Ovary (tissue), 3 donors: ENCODE results near the gene BICDL1.

Experiments
- EP300 ChIP-seq: sonication (generic); formaldehyde crosslinking; IDR thresholded peaks from one replicate; pipeline ENCODE4 v1.6.1; 2017; ENCODE audit warnings: antibody characterized with exemption
- POLR2A ChIP-seq: fragments of 450-650 bp; IDR thresholded peaks from one replicate; pipeline ENCODE4 v1.6.1; 2017; ENCODE audit warnings: antibody characterized with exemption, mild to moderate bottlenecking, moderate library complexity
- TF ChIP-seq, protein P1 (sequence below), 3 donors: fragments of 450-650 bp in 2 of 3; fragments of 200-600 bp in 1 of 3; IDR thresholded peaks; one replicate each; pipeline versions ENCODE4 v1.5.1 to v1.8.0; 2016 to 2022; ENCODE audit warnings: antibody characterized with exemption in 3 of 3, mild to moderate bottlenecking in 1 of 3
- donor health status: DM: no; HTN: no; CAD: no.

DNA sequence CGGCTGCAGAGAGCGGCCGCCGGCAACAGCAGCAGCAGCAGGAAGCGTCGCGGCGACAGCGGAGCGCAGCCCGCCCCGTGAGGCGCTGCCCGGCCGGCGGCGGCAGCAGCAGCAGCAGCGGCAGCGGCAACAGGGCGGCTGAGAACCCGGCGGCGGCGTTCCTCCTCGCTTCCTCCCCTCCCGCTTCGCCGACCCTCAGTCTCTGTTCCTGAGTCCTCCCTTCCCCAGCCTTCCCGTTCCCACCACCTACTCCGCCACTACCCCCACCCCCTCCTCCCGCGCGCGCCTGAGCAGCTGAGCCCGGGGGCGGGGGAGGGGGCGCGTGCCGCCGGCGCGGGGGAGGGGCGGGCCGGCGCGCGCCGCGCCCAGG is 310 bp downstream of the BICDL1 start:
- TF ChIP-seq, protein P1, sequence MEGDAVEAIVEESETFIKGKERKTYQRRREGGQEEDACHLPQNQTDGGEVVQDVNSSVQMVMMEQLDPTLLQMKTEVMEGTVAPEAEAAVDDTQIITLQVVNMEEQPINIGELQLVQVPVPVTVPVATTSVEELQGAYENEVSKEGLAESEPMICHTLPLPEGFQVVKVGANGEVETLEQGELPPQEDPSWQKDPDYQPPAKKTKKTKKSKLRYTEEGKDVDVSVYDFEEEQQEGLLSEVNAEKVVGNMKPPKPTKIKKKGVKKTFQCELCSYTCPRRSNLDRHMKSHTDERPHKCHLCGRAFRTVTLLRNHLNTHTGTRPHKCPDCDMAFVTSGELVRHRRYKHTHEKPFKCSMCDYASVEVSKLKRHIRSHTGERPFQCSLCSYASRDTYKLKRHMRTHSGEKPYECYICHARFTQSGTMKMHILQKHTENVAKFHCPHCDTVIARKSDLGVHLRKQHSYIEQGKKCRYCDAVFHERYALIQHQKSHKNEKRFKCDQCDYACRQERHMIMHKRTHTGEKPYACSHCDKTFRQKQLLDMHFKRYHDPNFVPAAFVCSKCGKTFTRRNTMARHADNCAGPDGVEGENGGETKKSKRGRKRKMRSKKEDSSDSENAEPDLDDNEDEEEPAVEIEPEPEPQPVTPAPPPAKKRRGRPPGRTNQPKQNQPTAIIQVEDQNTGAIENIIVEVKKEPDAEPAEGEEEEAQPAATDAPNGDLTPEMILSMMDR (IDR thresholded peaks at IDR 0.05) = no peak
- TF ChIP-seq POLR2A (no peak), EP300 (no peak)
